Neuronal stem cell (in vitro differentiated cells): ENCODE results near the gene TMEM175.

Experiments used
- DNase-seq: peaks from one replicate; pipeline ENCODE4 v3.0.0-alpha.2; 2013; ENCODE audit warnings: low spot score
- H2AFZ ChIP-seq: one replicate; pipeline ENCODE4 v1.6.1; 2013; ENCODE audit warnings: mild to moderate bottlenecking, low read length, inconsistent platforms
- H2AK5ac ChIP-seq: 2 replicates; pipeline ENCODE4 v1.6.1; 2013; ENCODE audit warnings: low read depth, mild to moderate bottlenecking, inconsistent platforms, low read length, moderate library complexity, mixed read lengths
- H2BK120ac ChIP-seq: 2 replicates; pipeline ENCODE4 v1.6.1; 2013; ENCODE audit warnings: low read depth, mild to moderate bottlenecking, inconsistent platforms, low read length, moderate library complexity, mixed read lengths
- H2BK12ac ChIP-seq: one replicate; pipeline ENCODE4 v1.6.1; 2013; ENCODE audit warnings: low read length, inconsistent platforms
- H2BK15ac ChIP-seq: 2 replicates; pipeline ENCODE4 v1.6.1; 2013; ENCODE audit warnings: mild to moderate bottlenecking, low read length, inconsistent platforms, mixed read lengths
- H2BK5ac ChIP-seq: one replicate; pipeline ENCODE4 v1.6.1; 2013; ENCODE audit warnings: inconsistent platforms, mild to moderate bottlenecking, low read length, moderate library complexity
- H3K14ac ChIP-seq: one replicate; pipeline ENCODE4 v1.6.1; 2013; ENCODE audit warnings: low read length, inconsistent platforms
- H3K18ac ChIP-seq: 2 replicates; pipeline ENCODE4 v1.6.1; 2013; ENCODE audit warnings: low read length, inconsistent platforms
- H3K23ac ChIP-seq: 2 replicates; pipeline ENCODE4 v1.6.1; 2013; ENCODE audit warnings: low read depth, mild to moderate bottlenecking, mixed read lengths, low read length, inconsistent platforms; ENCODE audit not compliant: poor library complexity
- H3K27ac ChIP-seq: replicated peaks from 3 replicates; pipeline ENCODE4 v1.5.1; 2013; ENCODE audit warnings: low read length, inconsistent platforms
- H3K27me3 ChIP-seq, 3 experiments: 2 replicates each; pipeline ENCODE4 v1.6.1; 2013; ENCODE audit warnings: low read length in 3 of 3, mild to moderate bottlenecking in 2 of 3, inconsistent platforms in 1 of 3, low read depth in 1 of 3, mixed read lengths in 1 of 3, moderate library complexity in 1 of 3; ENCODE audit not compliant: control insufficient read depth in 3 of 3, insufficient read depth in 3 of 3
- H3K36me3 ChIP-seq, 2 donors: replicated peaks in 1 of 2; 2 replicates each; pipeline ENCODE4 v1.6.1; 2013; ENCODE audit warnings: low read length in 2 of 2; ENCODE audit not compliant: control insufficient read depth in 2 of 2, insufficient read depth in 2 of 2
- H3K4ac ChIP-seq: 2 replicates; pipeline ENCODE4 v1.6.1; 2013; ENCODE audit warnings: inconsistent platforms, mild to moderate bottlenecking, low read length, moderate library complexity
- H3K4me1 ChIP-seq, 2 donors: 1 replicate in 1 of 2; 2 replicates in 1 of 2; pipeline ENCODE4 v1.6.1; 2013; ENCODE audit warnings: low read length in 2 of 2, low read depth in 1 of 2; ENCODE audit not compliant: control insufficient read depth in 2 of 2, insufficient read depth in 1 of 2
- H3K4me2 ChIP-seq: one replicate; pipeline ENCODE4 v1.6.1; 2013; ENCODE audit warnings: mild to moderate bottlenecking, low read length, inconsistent platforms; ENCODE audit not compliant: insufficient read depth, poor library complexity, severe bottlenecking
- H3K4me3 ChIP-seq, 2 donors: 2 replicates each; pipeline ENCODE4 v1.5.1; 2013; ENCODE audit warnings: low read length in 2 of 2, mild to moderate bottlenecking in 2 of 2, inconsistent platforms in 1 of 2, moderate library complexity in 1 of 2
- H3K79me1 ChIP-seq: one replicate; pipeline ENCODE4 v1.6.1; 2013; ENCODE audit warnings: low read depth, mild to moderate bottlenecking, inconsistent platforms, low read length, moderate library complexity
- H3K9ac ChIP-seq: one replicate; pipeline ENCODE4 v1.6.1; 2013; ENCODE audit warnings: mild to moderate bottlenecking, low read depth, low read length, inconsistent platforms; ENCODE audit not compliant: poor library complexity
- H3K9me3 ChIP-seq, 2 donors: replicated peaks in 1 of 2; 2 replicates each; pipeline versions ENCODE3 to v1.6.1; 2013; ENCODE audit warnings: low read length in 2 of 2, mild to moderate bottlenecking in 2 of 2, inconsistent platforms in 1 of 2, low read depth in 1 of 2, mixed read lengths in 1 of 2, moderate library complexity in 1 of 2; ENCODE audit not compliant: control insufficient read depth in 2 of 2, insufficient read depth in 1 of 2
- H4K8ac ChIP-seq: one replicate; pipeline ENCODE4 v1.6.1; 2013; ENCODE audit warnings: low read depth, mild to moderate bottlenecking, inconsistent platforms, low read length, moderate library complexity
- H4K91ac ChIP-seq: one replicate; pipeline ENCODE4 v1.6.1; 2013; ENCODE audit warnings: low read length, low read depth, mild to moderate bottlenecking, inconsistent platforms; ENCODE audit not compliant: poor library complexity
- whole genome bisulfite sequencing, 2 donors: extraction: QIAGEN DNeasy Blood & Tissue Kit; methylation state at CpG; one replicate each; pipeline ENCODE4 v1.1.7; 2013; ENCODE audit warnings: missing lambda C conversion rate in 2 of 2, mixed read lengths in 1 of 2; ENCODE audit not compliant: insufficient read length in 2 of 2, insufficient replicate concordance in 1 of 2; ENCODE audit errors: extremely low coverage in 2 of 2; 5-methylcytosine and 5-hydroxymethylcytosine counted together

The TMEM175 gene

DNA sequence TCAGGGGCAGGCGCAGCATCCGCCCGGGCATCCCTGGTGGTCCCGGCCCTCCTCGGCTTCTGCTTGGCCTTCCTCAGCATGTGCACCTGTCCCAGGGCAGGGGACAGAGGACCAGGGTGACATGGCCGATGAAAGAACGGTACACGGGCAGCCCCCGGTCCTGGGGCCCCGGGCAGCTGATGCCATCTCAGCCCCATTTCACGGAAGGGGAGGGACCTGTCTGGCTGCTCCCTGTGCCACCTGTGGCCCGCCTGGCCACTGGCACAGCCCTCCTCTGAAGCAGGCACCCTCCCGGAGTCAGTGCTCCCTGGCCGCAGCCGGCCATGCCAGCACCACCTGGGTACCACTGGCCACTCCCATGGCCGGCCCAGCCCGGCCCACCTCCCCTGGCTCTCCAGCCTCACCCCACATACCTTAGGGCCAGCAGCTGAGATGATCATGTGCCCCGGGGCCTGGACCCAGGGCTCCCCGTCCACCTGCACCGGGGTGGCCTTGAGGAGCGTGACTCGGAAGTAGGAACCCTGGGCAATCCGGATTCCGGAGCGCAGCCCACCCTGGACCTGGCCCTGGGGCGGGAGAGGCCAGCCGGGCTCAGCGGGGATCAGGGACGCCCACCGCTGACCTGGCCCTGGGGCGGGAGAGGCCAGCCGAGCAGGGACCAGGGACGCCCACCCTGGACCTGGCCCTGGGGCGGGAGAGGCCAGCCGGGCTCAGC lies 28.5 kb downstream of the TMEM175 start:
- Histone ChIP-seq H3K9ac (no peak overlapping the region), H3K27me3 (no peaks in the 10 kb centered on the region), H3K79me1 (peaks cover 3% of the 10 kb centered on the region), H3K9me3 (no peaks in the 10 kb centered on the region), H3K4ac (no peak overlapping the region), H4K8ac (no peak overlapping the region), H3K4me3 (no peak overlapping the region), H3K18ac (peak overlapping the region; percentile 57), H2BK15ac (no peak overlapping the region), H3K23ac (peak overlapping the region; percentile 85), H2AFZ (no peak overlapping the region), H2BK12ac (no peak overlapping the region), H2BK120ac (no peak overlapping the region), H2AK5ac (no peak overlapping the region), H3K4me1 (no peaks in the 10 kb centered on the region), H3K14ac (no peak overlapping the region), H3K4me2 (no peak overlapping the region), H4K91ac (no peak overlapping the region), H3K27ac (no peak overlapping the region), H3K36me3 (peaks cover 2 to 15% of the 10 kb centered on the region in 2 donors), H2BK5ac (peak overlapping the region; percentile 19)
- DNase-seq, result no peak
- no CpG with 5 or more reads among the region's 35 CpGs for WGBS, 2 donors

GRCh38 chr4:961351-962230 lies 29.3 kb downstream of the TMEM175 start:
- Histone ChIP-seq H4K8ac (no peak overlapping the region), H2BK120ac (no peak overlapping the region), H2AK5ac (no peak overlapping the region), H3K4me3 (no peak overlapping the region), H3K9ac (no peak overlapping the region), H3K14ac (no peak overlapping the region), H3K18ac (no peak overlapping the region), H3K4ac (no peak overlapping the region), H3K27me3 (no peaks in the 10 kb centered on the region), H3K79me1 (peaks cover 3% of the 10 kb centered on the region), H2BK12ac (no peak overlapping the region), H2BK5ac (peak overlapping the region; percentile 13), H2BK15ac (no peak overlapping the region), H2AFZ (no peak overlapping the region), H3K4me1 (no peaks in the 10 kb centered on the region), H3K4me2 (no peak overlapping the region), H3K36me3 (peaks cover 2 to 21% of the 10 kb centered on the region in 2 donors), H3K9me3 (no peaks in the 10 kb centered on the region), H3K27ac (no peak overlapping the region), H4K91ac (no peak overlapping the region), H3K23ac (no peak overlapping the region)
- no CpG with 5 or more reads among the region's 52 CpGs for WGBS, 2 donors
- no peak for DNase-seq

DNA sequence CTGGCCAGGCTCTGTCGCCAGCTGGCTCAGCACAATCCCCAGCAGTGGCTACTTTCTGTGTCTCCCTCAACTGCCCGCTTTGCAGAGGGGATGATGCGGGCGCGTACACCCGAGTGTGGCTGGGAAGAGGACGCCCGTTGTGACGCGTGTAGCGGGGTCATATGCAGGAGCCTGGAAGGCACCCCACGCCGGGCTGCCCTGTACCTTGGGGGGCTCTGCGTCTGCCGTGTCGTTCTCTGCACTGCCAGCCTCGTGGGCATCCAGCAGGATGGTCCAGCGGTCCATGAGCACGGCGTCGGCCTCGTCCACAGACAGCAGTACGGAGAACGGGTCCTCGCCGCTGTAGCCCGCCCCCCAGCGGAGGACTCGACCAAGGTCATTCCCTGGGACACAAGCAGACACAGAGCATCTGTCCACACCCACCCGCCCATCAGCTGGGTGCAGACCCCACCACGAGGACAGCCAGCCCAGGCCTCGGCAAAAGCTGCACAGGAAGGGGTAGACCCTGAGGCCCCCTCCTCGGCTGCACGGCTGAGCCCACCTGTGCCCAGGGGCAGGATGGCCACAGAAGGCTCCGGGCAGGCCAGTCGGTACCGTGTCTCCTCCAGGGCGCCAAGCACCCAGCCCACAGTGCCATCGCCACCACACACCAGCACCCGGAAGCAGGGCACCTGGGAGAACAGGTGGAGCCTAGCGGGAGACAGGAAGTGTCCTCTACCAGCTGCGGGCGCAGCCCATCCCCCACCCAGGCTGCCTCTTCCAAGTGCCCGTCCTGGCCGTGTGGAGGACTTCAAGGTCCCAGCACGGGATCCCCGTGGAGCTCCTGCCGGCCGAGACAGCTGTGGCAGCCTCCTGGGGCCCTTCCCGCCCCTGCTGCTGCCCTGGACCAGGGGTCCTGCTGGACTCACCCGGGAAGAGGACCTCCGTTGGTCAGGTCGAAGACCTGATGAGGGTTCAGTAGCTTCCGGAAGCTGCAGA lies 30.3 kb downstream of the TMEM175 start:
- Histone ChIP-seq H3K9me3 (no peaks in the 10 kb centered on the region), H2AK5ac (no peak overlapping the region), H3K14ac (no peak overlapping the region), H3K4me2 (no peak overlapping the region), H3K4ac (no peak overlapping the region), H3K18ac (no peak overlapping the region), H3K79me1 (peaks cover 3% of the 10 kb centered on the region), H4K8ac (no peak overlapping the region), H2BK120ac (no peak overlapping the region), H4K91ac (no peak overlapping the region), H2BK5ac (peak overlapping the region; percentile 11), H3K23ac (peak overlapping the region; percentile 85), H3K9ac (peak overlapping the region; percentile 50), H2BK15ac (no peak overlapping the region), H2AFZ (no peak overlapping the region), H2BK12ac (peak overlapping the region; percentile 58), H3K27ac (no peak overlapping the region), H3K4me3 (no peak overlapping the region), H3K4me1 (no peaks in the 10 kb centered on the region), H3K27me3 (peaks cover 0 to 6% (median 1%) of the 10 kb centered on the region in 3 experiments), H3K36me3 (peaks cover 2 to 21% of the 10 kb centered on the region in 2 donors)
- DNase-seq, result no peak
- no CpG with 5 or more reads among the region's 54 CpGs for WGBS, 2 donors
